Activated T-cell treated with anti-CD3 and anti-CD28 coated beads for 1 hour (primary cell): ENCODE measurements around the gene FOXO6.

Experiments
- DNase-seq: peaks from one replicate; pipeline ENCODE4 v3.0.0-alpha.2; 2020; ENCODE audit warnings: low read depth

FOXO6 gene

DNA sequence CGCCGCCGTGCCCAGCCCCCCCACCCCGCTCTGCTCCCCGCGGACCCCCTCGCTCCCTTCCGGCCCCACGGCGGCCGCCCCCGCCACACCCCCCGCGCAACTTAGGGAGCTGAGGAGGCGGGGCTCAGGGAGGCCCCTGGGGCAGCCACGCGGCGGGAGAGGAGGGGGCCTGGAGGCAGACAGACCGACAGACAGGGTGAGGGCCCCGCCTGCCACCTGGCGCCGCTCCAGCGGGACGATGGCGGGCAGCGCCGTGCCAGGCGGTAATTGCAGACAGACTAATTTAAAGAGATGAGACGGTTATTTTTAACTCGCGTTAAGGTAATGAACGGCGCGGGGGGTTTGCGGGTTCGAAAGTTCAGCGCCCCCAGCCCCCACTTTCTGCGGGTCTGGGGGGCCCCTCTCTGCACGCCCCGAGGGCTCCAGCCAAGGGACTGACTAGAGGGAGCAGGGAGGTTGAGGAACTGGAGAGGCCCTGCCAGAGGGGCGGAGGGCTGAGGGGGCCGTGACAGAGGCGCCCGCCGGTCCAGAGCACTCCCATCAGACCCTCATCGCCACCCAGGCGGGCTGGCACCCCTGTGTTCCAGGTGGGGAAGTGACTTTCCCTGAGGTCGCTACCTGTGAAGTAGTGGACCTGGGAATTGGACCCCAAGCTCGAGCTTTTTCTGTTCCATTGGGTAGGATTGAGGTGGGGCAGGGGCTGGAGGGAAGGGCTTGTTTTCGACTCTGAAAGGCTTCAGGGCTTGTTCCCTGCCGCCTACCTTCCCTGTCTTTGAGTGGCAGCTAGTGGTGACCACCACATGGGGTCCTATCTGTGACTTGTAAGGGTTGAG is 5.4 kb downstream of the FOXO6 start:
- DNase-seq, result peak; percentile 23

DNA sequence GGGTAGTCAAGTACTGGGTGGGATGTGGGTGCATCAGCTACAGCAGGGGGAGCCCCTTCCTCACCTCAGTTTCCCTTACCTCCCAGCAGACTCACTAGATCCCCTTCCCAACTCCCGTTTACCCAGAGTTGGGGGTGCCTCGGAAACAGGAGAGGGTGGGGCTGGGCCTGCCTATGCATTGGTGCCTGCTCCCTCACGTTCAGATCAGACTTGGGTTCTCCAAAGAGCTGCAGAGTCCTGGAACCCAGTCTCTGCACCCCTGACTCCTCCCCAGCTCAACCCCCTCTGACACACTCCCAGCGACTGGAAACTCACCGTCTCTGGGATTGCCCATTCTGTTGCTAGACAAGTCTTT is 6.0 kb downstream of the FOXO6 start:
- no peak for DNase-seq

GRCh38 chr1:41368366-41368765 is 7.1 kb downstream of the FOXO6 start:
- DNase-seq, result no peak

GRCh38 chr1:41368801-41369200 is 7.6 kb downstream of the FOXO6 start:
- no peak for DNase-seq

- no peak for DNase-seq
These were observed 8.3 kb downstream of the FOXO6 start for GRCh38 chr1:41369531-41369930.

GRCh38 chr1:41370225-41370624 is 9.0 kb downstream of the FOXO6 start:
- no peak for DNase-seq

DNA sequence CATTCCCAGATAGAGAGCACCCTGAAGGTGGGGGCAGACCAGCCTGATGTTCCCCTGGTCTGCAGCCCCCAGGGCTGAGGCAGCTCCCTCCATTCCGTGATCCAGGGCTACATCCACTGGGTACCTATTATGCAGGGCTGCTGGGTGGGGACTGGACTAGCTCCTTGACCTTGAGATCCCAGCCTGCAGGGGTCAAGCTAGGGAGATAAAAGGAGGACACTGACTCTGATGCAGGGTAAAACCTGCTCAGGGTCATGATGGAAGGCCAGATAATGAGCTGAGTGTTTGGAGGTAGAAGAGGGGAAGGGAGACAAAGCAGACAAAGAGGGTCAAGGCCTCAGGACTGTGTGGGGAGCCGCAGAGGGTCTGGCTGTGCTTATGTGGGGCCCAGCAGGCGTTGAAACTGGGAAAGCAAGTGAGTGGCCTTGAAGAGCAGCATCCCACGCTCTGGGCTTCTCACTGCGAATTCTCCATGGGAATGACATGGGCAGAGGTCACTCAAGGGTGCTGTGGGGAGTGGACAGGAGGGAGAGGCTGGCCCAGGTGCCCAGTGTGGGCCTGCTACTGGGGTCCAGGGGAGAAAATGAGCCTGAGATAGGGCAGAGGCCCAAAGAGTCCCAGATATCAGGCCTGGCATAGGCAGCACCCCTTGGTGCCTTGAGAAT is 9.7 kb downstream of the FOXO6 start:
- DNase-seq, result no peak

DNA sequence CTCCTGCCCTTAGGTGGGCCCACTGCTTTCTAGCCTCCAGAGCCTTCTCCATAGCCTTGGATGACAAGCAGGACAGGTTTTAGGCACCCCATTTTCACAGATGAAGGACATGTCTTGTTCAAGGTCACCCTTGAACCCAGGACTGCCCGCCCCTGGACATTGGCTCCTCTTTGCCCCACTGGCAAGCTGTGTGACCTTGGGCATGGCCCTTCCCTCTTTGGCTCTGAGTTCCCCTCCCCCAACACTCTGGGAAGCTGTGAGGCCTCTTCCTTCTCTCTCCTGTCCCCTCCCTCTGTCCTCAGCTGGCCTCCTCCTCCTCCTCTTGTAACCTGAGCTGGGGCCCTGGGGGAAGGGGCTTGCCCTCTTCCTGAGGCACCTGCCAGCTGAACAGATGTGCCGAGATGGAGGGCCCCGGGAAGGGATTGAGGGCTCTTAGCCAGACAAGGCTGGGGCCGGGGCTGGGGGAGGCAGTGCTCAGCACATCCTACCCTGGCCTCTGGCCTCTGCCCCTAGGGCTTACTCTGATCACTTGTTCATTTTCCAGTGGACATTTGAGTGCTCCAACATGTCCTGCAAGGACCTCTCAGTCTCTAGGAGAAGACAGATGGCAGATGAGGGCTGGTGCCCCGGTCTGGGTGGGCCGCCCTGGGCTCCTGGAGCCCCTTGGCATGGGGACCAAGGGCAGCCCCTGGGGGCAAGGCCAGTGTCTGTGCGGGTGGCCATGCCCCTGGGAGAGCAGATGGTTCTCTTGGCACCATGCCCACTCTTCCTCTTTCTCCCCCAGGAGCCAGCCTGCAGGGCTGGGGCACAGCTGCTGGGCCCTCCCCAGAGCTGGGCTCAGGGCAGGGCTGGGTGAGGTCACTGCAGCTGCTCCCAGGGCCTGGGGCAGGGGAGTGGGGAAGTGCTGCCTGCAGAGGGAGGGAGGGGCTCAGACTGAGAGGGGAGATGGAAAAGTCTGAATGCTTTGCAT is 10.7 kb downstream of the FOXO6 start:
- DNase-seq, result no peak

GRCh38 chr1:41372600-41372993 is 11.4 kb downstream of the FOXO6 start:
- DNase-seq, result no peak

- DNase-seq, result no peak
These were observed 12.1 kb downstream of the FOXO6 start for GRCh38 chr1:41373373-41373772.

GRCh38 chr1:41374711-41375110 is 13.5 kb downstream of the FOXO6 start:
- DNase-seq, result no peak

DNA sequence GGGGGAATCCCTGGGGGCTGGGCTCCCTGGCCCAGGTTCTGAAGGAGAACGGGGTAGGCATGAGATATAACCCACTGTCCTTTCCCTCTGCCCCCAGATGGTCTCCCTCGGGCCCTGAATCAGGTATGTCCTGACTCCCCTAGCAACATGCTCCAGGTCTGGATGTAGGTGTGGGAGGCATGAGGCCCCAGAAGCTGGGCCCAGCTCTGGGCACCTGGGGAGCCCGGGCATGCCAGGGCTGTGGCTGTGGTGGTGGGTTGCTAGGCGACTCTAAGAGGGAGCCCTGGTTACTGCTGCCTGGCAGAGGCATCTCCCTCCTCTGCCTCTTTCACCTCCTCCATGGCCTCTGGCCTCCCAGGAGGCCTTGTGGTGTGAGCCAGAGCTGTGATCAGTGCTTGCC is 16.2 kb downstream of the FOXO6 start:
- DNase-seq, result no peak

DNA sequence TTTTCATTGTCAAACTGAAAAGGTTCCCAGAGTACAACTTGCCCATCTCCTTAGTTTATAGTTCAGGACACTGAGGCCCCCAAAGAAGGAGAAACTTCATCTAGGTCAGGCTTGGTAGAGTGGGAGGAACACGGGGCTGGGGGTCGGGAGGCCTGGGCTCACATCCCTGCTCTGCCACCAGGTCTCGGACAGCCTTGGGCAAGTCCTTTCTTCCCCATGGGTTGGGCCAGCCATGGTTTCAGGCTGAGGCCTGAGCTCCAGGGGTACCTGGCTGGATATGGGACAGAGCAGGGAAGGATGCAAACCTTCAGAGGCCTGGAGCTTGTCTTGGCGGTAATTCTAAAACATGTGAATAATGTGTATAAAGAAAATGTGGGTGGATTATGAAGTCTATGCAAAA is 17.0 kb downstream of the FOXO6 start:
- no peak for DNase-seq

DNA sequence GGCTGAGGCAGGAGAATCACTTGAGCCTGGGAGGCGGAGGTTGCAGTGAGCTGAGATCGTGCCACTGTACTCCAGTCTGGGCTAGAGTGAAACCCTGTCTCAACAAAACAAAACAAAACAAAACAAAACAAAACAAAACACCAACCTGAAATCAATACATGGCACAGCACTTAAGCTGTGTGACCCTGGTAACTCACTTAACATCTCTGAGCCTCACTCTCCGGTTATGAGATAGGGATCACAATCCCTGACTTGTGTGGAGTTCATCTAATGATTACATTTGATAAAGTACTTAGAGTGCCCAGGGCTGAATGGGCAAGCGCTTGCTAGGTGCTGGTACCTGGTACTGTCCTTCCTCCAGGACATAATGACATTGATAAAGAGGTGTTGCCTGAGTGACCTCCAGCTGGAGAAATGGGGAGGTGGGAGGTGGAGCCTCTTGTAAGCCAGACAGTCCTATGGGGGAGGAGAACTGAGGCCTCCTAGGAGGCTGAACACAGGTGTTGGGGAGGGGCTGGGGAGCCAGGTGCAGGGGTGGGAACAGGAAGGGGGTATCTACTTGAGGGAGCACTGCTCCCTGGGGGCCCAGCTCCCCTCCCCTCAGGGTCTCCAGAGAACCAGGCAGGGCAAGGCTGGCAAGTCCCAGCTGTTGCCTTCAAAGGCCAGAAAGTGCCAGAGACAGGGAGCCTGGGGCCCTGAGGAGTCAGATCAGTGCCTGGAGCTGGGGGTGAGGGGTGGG is 17.9 kb downstream of the FOXO6 start:
- DNase-seq, result no peak

DNA sequence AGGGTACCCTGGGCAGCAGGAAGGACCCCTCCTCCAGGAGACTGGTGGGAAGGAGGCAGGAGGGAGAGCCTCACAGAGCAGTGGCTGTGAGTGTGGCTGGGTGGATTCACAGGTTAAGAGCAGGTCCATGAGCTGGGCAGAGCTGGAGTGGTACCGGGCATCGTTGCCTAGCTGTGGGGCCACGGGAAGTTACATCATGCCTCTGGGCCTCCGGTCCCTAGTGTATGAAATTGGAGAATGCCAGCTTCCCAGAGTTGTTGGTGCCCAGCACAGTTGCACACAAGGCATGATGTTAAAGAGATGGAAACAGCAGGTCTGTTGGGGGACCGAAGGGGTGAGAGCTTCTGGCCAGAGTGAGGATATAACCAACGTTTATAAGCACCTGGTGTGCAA is 18.5 kb downstream of the FOXO6 start:
- DNase-seq, result no peak

- DNase-seq, result no peak
These were observed 19.0 kb downstream of the FOXO6 start for GRCh38 chr1:41380195-41380594.

- DNase-seq, result no peak
These were observed 19.9 kb downstream of the FOXO6 start for GRCh38 chr1:41380979-41381691.

- DNase-seq, result no peak
These were observed 20.7 kb downstream of the FOXO6 start for GRCh38 chr1:41381692-41382479.

DNA sequence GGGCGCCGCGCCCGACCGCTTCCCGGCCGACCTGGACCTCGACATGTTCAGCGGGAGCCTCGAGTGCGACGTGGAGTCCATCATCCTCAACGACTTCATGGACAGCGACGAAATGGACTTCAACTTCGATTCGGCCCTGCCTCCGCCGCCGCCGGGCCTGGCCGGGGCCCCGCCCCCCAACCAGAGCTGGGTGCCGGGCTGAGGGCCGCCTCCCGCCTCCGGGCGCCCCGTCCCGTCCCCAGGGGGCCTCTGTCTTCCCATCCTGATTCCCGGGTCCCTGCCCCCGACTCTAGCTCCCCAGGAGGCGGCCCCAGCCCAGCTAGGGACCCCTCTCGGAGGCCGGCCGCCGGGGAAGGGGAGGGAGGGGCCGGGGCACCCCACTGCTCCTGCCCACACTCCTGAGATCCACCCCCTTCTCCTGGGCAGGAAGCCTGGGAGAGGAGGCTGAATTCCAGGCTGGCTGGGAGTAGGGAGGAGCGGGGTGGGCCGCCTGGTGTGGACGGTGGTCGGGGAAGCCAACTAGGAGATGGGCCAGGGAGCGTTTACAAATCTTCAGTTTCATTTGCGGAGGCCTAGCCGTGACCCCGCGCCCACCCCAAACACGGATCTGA is 21.4 kb downstream of the FOXO6 start:
- no peak for DNase-seq
